ENCODE results near the gene FBXO42. TPM values are rescaled to one million over a fixed set of nuclear protein-coding genes. Genes with fewer than 3 reads are reported as not detected.

Gene FBXO42
- total RNA-seq, 1 donor from 2014 or later: 36.6 TPM

- Histone ChIP-seq H3K4me1 (peaks cover 0 to 54% of the 10 kb centered on the region in 2 donors), H3K36me3 (peaks cover 34 to 37% of the 10 kb centered on the region in 2 donors), H3K9me3 (no peaks in the 10 kb centered on the region), H3K4me3 (no peak overlapping the region), H3K27me3 (no peaks in the 10 kb centered on the region), H3K27ac (peak overlapping the region; percentile 34 to 36)
- DNase-seq (ENCODE audit: low spot score in 2 of 2): no peak
- TF ChIP-seq, protein P1, sequence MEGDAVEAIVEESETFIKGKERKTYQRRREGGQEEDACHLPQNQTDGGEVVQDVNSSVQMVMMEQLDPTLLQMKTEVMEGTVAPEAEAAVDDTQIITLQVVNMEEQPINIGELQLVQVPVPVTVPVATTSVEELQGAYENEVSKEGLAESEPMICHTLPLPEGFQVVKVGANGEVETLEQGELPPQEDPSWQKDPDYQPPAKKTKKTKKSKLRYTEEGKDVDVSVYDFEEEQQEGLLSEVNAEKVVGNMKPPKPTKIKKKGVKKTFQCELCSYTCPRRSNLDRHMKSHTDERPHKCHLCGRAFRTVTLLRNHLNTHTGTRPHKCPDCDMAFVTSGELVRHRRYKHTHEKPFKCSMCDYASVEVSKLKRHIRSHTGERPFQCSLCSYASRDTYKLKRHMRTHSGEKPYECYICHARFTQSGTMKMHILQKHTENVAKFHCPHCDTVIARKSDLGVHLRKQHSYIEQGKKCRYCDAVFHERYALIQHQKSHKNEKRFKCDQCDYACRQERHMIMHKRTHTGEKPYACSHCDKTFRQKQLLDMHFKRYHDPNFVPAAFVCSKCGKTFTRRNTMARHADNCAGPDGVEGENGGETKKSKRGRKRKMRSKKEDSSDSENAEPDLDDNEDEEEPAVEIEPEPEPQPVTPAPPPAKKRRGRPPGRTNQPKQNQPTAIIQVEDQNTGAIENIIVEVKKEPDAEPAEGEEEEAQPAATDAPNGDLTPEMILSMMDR (IDR thresholded peaks at IDR 0.05): no peak
- intact Hi-C loops (cut with DNase I): no loop called here
Measured at GRCh38 chr1:16315437-16315836, 36.8 kb downstream of the FBXO42 start.

GRCh38 chr1:16307222-16307621 lies 45.1 kb downstream of the FBXO42 start:
- peaks cover 0 to 14% of the 10 kb centered on the region in 2 donors for H3K4me1 ChIP-seq
- H3K36me3 ChIP-seq: peaks cover 80 to 95% of the 10 kb centered on the region in 2 donors
- H3K27ac ChIP-seq: no peak overlapping the region
- no peaks in the 10 kb centered on the region for H3K9me3 ChIP-seq
- peak in 1 of 2 donors; percentile 56 for DNase-seq (ENCODE audit: low spot score in 2 of 2)
- TF ChIP-seq, protein P1 (IDR thresholded peaks at IDR 0.05): no peak
- no peak overlapping the region for H3K4me3 ChIP-seq
- intact Hi-C loops (cut with DNase I): no loop called here
- no peaks in the 10 kb centered on the region for H3K27me3 ChIP-seq

DNA sequence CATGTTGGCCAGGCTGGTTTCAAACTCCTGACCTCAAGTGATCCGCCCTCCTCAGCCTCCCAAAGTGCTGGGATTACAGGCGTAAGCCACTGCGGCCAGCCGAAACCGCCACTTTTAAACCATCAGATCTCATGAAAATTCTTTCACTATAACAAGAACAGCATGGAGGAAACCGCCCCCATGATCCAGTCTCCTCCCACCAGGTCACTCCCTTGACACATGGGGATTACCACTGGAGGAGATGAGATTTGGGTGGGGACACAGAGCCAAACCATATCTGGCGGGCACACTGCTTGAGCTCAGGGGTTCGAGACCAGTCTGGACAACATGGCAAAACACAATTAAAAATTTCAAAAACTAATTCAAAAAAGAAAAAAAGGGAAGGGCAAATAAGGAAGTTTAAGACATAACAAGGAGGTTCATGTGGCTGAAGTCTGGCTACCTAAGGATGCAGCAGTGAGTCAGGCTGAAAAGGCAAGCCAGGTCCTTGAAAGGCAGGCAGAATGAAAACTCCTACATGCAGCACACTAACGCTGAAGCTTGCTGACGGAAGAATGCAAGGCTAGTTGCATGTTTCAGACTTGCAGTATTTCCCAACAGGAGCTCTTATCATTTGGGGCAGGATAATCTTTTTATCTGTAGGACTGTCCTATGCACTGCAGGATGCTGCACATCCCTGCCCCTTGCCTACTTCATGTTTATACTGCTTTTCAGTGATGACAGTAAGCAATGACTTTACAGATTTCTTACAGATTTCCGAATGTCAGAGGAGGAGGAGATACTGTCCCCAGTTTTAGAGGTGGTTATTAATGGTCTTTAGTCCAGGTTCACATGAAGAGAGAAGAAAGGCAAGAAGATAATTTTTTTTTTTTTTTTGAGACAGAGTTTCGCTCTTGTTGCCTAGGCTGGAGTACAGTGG lies 49.3 kb downstream of the FBXO42 start:
- Histone ChIP-seq H3K4me1 (peaks cover 4 to 31% of the 10 kb centered on the region in 2 donors), H3K36me3 (peaks cover 61 to 75% of the 10 kb centered on the region in 2 donors), H3K4me3 (no peak overlapping the region), H3K9me3 (no peaks in the 10 kb centered on the region), H3K27me3 (no peaks in the 10 kb centered on the region), H3K27ac (peak overlapping the region; percentile 8 to 47)
- DNase-seq (ENCODE audit: low spot score in 2 of 2): peak in 1 of 2 donors; percentile 35
- intact Hi-C loops (cut with DNase I): loop anchor here (2.0 kb wide), 1 partner anchor 16 kb away; no protein-coding TSS in a partner anchor
- TF ChIP-seq, protein P1 (IDR thresholded peaks at IDR 0.05): no peak

- DNase-seq (ENCODE audit: low spot score in 2 of 2): peak in 1 of 2 donors; percentile 50
- TF ChIP-seq, protein P1 (IDR thresholded peaks at IDR 0.05): no peak
- intact Hi-C loops (cut with DNase I): no loop called here
- Histone ChIP-seq H3K4me1 (peaks cover 4 to 41% of the 10 kb centered on the region in 2 donors), H3K27me3 (no peaks in the 10 kb centered on the region), H3K4me3 (no peak overlapping the region), H3K9me3 (no peaks in the 10 kb centered on the region), H3K36me3 (peaks cover 47 to 53% of the 10 kb centered on the region in 2 donors), H3K27ac (peak overlapping the region in 1 of 2 donors; percentile 47)
Measured at GRCh38 chr1:16300436-16300835, 51.8 kb downstream of the FBXO42 start.

GRCh38 chr1:16298653-16299052 lies 53.6 kb downstream of the FBXO42 start:
- Histone ChIP-seq H3K27me3 (no peaks in the 10 kb centered on the region), H3K27ac (peak overlapping the region; percentile 87), H3K9me3 (no peaks in the 10 kb centered on the region), H3K4me3 (no peak overlapping the region), H3K4me1 (peaks cover 10 to 52% of the 10 kb centered on the region in 2 donors), H3K36me3 (peaks cover 29 to 43% of the 10 kb centered on the region in 2 donors)
- intact Hi-C loops (cut with DNase I): loop anchor here (2.0 kb wide), 2 partner anchors 48 to 52 kb away; no protein-coding TSS in a partner anchor
- peak in 1 of 2 donors; percentile 65 for DNase-seq (ENCODE audit: low spot score in 2 of 2)
- TF ChIP-seq, protein P1 (IDR thresholded peaks at IDR 0.05): no peak

Measured in ascending aorta (tissue), 2 donors.